RWPE2 (cell line): ENCODE measurements around the gene IFNK.

Source experiments
- ATAC-seq: fragments of 200-7000 bp; cut with Tn5 transposase; 3 replicates; pipeline ENCODE4 v1.9.1; 2021; ENCODE audit warnings: low read depth
- DNase-seq: peaks from one replicate; pipeline ENCODE4 v3.0.0-alpha.2; 2020; ENCODE audit warnings: low spot score
- H3K27ac ChIP-seq: fragments of 450-650 bp; 2 replicates; pipeline ENCODE4 v1.5.1; 2017; ENCODE audit warnings: mild to moderate bottlenecking; ENCODE audit not compliant: poor library complexity, severe bottlenecking
- H3K27me3 ChIP-seq: fragments of 250-450 bp; sonication (Bioruptor Pico); 2 replicates; pipeline ENCODE4 v1.5.1; 2021; ENCODE audit warnings: mild to moderate bottlenecking, moderate library complexity; ENCODE audit not compliant: insufficient read depth, poor library complexity, severe bottlenecking
- H3K36me3 ChIP-seq: fragments of 250-450 bp; sonication (Bioruptor Pico); 2 replicates; pipeline ENCODE4 v1.5.1; 2020; ENCODE audit warnings: low read depth, mild to moderate bottlenecking, moderate library complexity
- H3K4me1 ChIP-seq: fragments of 250-450 bp; sonication (Bioruptor Pico); 2 replicates; pipeline ENCODE4 v1.5.1; 2021; ENCODE audit warnings: mild to moderate bottlenecking, moderate library complexity; ENCODE audit not compliant: insufficient read depth, poor library complexity, severe bottlenecking
- H3K4me3 ChIP-seq: fragments of 250-450 bp; sonication (Bioruptor Pico); 2 replicates; pipeline ENCODE4 v1.5.1; 2021; ENCODE audit warnings: mild to moderate bottlenecking, moderate library complexity; ENCODE audit not compliant: severe bottlenecking
- H3K9me3 ChIP-seq: fragments of 250-450 bp; sonication (Bioruptor Pico); 2 replicates; pipeline ENCODE4 v1.5.1; 2021; ENCODE audit warnings: mild to moderate bottlenecking, moderate library complexity; ENCODE audit not compliant: severe bottlenecking
- TF ChIP-seq, protein P1 (sequence below): fragments of 450-650 bp; IDR thresholded peaks from one replicate; pipeline ENCODE4 v1.5.1; 2017; ENCODE audit warnings: mild to moderate bottlenecking, moderate library complexity; ENCODE audit not compliant: poor library complexity, severe bottlenecking

Gene IFNK

DNA sequence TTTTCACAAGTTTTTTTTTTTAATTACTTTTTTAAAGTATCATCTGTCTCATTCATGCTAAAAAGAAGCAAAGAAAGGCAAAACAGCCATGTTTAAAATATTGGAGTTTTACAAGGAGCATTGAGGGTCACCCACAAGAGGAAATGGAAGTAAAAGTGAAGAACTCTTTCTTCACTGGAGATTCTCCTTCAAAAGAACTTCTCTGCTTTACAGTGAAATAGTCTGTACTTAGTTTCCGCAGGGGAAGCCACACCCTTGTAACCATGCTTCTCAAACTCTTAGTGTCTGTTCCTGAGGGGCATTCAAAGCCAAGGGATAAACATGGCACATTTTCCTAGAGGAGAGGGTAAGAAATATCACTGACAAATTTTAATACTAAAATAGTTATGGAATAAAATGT is 40.6 kb downstream of the IFNK start:
- H3K27ac ChIP-seq = no peak overlapping the region
- no peaks in the 10 kb centered on the region for H3K27me3 ChIP-seq
- H3K4me1 ChIP-seq = peaks cover 7% of the 10 kb centered on the region
- TF ChIP-seq, protein P1, sequence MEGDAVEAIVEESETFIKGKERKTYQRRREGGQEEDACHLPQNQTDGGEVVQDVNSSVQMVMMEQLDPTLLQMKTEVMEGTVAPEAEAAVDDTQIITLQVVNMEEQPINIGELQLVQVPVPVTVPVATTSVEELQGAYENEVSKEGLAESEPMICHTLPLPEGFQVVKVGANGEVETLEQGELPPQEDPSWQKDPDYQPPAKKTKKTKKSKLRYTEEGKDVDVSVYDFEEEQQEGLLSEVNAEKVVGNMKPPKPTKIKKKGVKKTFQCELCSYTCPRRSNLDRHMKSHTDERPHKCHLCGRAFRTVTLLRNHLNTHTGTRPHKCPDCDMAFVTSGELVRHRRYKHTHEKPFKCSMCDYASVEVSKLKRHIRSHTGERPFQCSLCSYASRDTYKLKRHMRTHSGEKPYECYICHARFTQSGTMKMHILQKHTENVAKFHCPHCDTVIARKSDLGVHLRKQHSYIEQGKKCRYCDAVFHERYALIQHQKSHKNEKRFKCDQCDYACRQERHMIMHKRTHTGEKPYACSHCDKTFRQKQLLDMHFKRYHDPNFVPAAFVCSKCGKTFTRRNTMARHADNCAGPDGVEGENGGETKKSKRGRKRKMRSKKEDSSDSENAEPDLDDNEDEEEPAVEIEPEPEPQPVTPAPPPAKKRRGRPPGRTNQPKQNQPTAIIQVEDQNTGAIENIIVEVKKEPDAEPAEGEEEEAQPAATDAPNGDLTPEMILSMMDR = no peak
- peaks cover 45% of the 10 kb centered on the region for H3K36me3 ChIP-seq
- ATAC-seq (no peak), DNase-seq (no peak)
- no peaks in the 10 kb centered on the region for H3K9me3 ChIP-seq
- no peak overlapping the region for H3K4me3 ChIP-seq

DNA sequence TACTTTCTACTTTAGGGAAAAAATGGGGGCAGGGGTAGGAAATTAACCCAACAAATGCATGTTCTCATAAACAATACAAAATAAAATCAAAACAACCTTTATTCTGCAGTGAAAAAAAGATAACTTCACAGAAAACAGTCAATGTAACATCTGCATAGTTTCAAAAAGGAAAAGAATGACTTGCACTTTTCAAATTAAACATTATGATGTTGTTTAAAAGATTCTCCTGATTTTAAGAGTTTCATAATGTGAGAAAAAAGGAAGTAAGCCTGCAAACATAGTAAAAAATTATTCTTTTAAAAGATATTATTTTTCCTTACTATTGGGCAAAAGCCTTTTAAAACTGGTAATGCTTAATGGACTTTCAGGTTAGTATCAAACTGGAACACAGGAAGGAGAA is 41.6 kb downstream of the IFNK start:
- Histone ChIP-seq H3K27me3 (no peaks in the 10 kb centered on the region), H3K4me3 (no peak overlapping the region), H3K9me3 (no peaks in the 10 kb centered on the region), H3K36me3 (peaks cover 35% of the 10 kb centered on the region), H3K4me1 (peaks cover 10% of the 10 kb centered on the region), H3K27ac (no peak overlapping the region)
- no peak for DNase-seq
- no peak for ATAC-seq
- TF ChIP-seq, protein P1 = no peak

DNA sequence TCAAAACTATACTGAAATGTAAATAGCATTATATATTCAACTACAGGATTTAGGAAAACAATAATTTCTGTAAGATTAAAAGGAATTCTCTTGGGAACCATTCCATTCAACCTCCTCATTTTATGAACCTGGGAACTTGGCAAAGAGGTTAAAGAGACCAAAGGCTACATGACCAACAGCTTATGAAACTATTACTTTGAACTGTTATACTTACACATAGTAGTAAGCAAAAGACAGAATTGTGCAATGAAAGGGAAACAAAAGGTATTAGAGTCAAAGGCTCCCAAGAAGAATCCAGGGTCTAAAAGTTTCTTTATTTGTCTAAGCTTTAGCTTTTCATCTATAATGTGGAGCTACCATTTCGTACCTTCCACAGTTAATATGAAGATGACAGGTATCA is 42.0 kb downstream of the IFNK start:
- ATAC-seq = no peak

DNA sequence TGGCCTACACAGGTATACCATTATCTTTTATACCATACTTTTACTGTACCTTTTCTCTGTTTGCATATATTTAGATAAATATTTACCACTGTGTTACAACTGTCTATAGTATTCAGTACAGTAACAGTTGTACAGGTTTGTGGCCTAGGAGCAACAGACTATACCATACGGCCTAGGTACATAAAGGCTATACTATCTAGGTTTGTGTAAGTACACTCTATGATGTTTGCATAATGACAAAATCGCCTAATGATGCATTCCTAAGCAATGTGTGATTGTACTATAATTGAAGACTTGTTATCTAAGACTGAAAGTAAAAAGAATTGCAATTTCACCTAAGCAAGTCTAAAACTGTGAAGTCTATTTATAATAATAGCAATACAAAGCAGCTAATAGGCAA is 45.3 kb downstream of the IFNK start:
- no peak overlapping the region for H3K4me3 ChIP-seq
- H3K4me1 ChIP-seq = peaks cover 18% of the 10 kb centered on the region
- ATAC-seq (peak; percentile 60), DNase-seq (no peak)
- peak overlapping the region; percentile 42 for H3K27ac ChIP-seq
- peaks cover 17% of the 10 kb centered on the region for H3K36me3 ChIP-seq
- no peaks in the 10 kb centered on the region for H3K27me3 ChIP-seq
- no peaks in the 10 kb centered on the region for H3K9me3 ChIP-seq
- TF ChIP-seq, protein P1 = no peak

More for the DNA sequence above, 42.0 kb downstream of the IFNK start:
- H3K36me3 ChIP-seq = peaks cover 30% of the 10 kb centered on the region
- no peaks in the 10 kb centered on the region for H3K9me3 ChIP-seq
- H3K4me1 ChIP-seq = peaks cover 10% of the 10 kb centered on the region
- H3K27me3 ChIP-seq = no peaks in the 10 kb centered on the region
- H3K27ac ChIP-seq = no peak overlapping the region
- TF ChIP-seq, protein P1 = no peak
- DNase-seq = no peak
- H3K4me3 ChIP-seq = no peak overlapping the region

DNA sequence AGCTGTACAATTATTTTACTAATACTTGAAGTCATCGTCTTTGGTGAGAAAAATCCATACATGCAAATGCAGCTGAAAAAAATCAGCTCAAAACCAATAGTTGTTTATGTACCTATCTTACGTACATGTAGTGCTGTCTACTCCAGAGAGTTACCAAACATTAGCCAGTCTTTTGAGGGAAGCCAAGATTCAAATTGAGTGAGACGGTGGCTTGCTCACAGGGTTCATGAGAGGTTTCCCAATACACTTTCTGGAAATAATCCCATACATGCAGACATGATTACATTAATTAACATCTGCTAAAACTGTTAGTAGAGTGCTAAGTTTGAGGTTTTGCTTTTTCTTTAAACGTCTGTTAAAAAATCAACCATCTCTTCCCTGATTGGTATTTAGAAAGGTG is 46.9 kb downstream of the IFNK start:
- no peak for ATAC-seq
- peaks cover 18% of the 10 kb centered on the region for H3K4me1 ChIP-seq

More for the DNA sequence above, 46.9 kb downstream of the IFNK start:
- TF ChIP-seq, protein P1 = no peak
- Histone ChIP-seq H3K27me3 (no peaks in the 10 kb centered on the region), H3K36me3 (peaks cover 10% of the 10 kb centered on the region), H3K27ac (no peak overlapping the region), H3K9me3 (no peaks in the 10 kb centered on the region), H3K4me3 (no peak overlapping the region)
- DNase-seq = no peak
